ENCODE results near the gene BUD23.
A peak's percentile ranks its signal among the peaks of the same experiment; 100 is the strongest.
"Not testable (repeated sequence)": the region's sequence is repeated elsewhere in the genome, so short reads cannot be mapped to it uniquely, and the experiment has no call there.

The BUD23 gene

DNA sequence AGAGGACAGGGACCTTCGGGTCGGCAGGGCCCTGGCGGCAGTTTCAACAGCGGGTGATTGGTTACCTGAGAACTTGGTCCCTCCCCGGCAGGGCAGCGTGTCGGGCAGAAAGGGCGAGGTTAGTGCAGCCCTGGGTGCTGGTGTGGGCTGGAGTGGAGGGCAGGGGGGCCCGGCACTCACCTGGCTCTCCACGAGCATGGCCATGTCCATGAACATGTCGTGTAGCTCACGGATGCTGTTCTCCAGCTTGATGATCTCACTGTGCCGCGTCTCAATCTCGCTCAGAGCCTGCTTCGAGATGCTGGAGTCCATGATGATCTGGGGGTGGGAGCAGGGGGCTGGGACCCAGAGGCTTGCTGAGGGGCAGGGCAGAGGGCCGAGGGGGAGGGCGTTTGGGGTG, 19.3 kb downstream of the BUD23 start:
- DNase-seq = no peak

DNA sequence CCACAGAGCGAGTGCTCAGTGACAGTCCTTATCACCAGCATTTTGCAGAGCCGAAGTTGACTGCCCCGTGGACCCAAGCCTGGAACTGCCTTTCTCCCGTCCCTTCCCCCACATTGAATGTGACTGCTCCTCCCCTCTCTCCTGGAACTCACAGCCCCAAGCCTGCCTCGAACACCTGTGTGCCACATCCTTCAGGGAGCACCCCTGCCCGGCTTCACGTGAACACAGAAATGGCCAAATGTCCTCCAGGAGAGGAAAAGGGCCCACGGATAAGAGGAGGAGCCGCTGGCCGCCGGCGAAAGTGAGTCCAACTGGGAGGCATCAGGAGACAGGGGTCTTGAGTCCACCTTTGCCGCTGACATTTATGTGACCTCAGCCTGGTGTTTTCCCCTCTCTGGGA, 19.8 kb downstream of the BUD23 start:
- no peak for DNase-seq

DNA sequence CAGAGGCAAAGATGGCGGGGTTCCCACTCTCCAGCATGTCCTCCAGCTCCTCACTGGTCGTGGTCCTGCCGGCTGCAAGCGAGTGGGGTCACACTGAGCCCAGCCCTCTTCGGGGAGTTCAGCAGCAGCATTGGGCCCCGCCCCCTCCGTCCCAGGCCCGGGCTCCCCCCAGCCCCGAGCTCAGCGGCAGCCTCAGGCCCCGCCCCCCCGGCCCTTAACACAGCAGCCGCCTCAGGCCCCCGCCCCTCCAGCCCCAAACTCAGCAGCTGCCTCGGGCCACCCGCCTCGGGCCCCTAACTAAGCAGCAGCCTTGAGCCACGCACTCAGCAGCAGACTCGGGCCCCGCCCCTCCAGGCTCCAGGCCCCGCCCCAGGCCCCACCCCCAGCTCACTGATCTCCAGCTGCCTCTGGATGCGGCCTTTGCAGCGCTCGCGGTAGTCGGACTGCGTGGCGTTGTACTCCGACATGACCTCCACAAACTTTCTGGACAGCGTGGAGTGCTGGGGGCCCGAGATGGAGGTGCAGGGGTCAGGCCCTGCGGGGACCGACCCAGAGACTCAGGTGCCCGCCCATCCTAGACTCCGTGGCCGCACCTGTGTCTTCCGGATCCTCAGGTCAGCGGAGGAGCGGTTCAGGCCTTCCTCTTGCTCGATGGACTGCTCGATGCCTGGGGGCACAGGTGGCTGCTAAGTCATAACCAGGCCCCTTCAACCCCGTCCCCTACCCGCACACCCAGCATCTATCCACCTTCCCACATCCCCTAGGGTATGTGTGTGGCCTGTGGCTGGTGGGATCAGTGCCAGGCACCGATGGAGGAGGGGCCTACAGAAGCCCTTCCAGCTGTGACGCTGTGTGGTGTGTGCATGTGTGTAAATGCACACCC, 20.6 kb downstream of the BUD23 start:
- DNase-seq = no peak

DNA sequence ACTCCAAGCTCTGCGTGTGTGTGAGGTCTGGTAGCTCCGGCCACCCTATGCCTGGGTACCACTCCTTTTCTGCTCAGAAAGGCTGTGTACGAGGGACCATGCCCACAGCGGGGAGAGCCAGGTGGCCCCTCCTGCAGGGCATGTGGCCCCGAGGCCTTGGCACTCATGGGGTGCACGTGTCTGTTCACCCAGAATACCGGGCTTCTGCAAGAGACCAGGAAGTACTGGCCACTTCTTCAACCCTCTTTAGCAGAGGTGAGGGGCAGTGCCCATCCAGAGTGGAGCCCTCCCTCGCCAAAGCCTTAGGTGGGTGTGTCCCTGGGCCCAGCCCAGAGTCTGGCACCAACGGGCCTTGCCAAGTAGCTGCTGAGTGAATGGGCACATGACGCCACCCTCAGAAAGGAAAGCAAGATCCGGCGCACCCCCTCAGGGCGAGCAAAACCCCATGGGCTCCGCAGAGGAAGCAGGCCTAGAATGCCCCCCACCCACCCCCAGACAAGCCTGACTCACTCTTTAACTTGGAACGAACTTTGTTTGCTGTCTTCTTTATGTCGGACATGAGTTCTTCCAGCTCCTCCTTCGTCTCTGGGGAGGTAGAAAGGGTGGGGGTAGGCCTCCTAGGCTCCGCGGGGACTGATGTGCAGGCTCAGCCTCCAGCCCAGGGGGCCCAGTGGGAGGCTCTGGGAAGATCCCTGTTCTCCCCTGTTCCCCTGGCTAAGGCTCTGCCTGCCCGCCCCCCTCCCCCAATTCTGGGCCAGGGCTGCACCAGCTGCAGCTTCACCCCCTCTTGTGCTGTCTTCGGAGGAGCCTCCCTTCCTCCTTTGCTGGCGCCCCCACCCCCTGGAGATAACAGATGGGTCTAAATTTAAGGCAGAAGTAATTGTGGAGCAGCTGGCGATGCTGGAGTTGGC, 21.5 kb downstream of the BUD23 start:
- DNase-seq = no peak

DNA sequence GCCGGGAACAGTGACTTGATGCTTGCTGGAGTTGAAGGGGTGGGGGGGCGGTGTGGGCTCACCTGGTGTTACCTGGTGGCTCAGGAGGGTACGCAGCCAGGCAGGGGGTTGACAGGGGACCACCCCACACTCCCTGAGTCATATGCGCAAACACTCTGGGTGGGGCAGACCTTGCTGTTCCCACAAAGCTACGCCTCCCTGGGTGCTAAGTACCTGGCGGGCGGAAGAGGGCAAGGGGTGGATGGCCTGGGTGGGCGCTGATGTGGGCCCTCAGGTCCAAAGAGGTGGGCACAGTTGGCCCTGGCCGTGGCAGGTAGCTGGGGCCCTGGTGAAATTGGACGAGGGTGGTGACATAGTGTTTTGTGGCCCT, 22.1 kb downstream of the BUD23 start:
- DNase-seq = no peak

DNA sequence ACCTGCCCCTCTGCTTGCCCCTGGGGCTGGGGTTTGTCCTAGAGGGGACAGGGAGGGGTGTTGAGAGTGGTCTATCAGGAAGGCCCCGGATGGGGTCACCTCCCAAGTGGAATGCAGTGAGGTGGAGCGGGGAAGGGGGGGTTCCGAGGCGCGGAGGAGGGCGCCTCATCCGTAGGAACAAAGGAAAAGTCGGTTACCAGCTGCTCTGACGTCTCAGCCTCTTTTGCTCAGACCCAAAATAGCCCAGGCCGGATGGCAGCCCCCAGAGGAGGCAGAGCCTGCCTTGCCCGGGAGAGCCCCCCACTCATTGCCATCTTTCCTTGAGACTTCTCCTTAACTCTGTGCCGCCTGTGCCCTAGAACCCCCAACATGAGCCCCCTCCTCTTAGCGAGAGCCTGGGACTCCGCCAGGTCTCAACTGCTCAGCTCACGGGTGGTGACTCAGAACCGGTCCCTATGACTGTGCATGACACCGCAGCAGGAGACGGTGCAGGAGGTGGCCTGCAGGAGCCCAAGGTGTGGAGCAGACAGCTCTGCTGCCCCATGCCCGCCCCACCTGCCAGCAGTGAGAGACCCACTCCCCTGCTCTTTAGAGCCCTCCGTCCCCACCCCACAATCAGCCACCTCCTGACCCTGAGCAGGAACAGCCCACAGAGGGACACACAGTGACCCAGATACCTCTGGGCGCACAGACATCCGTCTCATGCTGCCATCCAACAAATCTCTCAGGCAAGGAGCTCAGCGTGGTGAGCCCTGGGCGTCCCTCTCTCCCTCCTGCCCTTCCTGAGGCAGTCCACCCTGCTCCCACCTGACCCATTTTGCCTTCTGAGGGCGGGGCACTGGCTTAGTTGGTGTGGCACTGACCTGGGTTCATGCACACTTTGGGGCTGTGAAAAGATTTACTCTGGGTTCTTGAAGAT, 23.0 kb downstream of the BUD23 start:
- no peak for DNase-seq

DNA sequence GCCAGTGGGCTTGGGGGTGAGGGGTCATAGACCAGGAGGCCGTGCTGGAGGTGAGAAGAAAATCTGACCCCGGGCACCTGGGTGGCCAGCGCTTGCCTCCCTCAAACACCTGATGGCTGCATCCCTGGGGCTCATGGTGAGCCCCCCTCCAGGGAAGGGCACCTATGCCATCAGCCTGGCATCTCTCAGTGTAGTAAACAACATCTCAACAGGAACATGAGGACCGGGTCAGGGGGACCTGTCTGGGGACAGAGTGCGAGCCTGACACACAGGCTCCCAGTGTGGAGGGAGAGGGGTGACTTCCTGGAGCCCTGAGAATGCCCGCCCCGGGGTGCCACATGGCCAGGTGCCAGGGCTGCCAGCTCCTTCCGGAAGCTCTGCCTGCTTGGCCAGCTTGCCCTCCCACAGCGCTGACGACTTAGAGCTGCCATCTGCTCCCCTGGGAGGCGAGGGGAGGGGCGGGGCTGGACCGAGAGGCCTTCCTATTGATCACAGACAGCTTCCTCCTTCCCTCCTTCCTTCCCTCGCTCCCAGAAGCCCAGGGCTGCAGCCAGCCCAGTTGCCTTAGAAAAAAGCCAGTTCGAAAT, 23.7 kb downstream of the BUD23 start:
- no peak for DNase-seq

DNA sequence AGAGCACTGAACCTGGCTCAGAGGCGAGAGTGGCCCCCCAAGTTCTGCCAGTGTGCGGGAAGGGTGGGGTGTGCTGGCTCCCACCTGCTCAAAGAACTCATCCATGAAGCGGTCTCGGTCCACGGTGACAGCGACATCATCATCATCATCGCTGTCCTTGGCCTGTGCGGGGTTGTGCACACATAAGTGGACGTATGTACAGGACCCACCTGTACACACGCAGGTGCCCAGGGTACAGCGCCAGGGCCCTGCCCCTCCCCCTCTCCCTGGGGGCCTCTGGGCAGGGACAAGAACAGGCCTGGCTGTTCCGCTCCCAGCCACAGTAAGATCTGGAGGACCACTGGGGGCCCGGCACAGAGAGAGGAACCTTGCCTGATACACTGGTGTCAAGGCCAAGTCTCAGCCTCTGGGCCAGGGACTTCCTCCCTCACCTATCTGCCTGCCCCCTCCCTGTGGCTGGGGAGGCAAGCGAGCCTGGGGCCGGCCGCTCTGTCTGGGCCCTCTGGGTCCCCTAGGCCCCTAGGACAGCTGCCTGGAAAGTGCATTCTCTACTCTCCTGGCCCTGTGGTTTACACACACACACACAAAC, 25.7 kb downstream of the BUD23 start:
- DNase-seq = no peak

DNA sequence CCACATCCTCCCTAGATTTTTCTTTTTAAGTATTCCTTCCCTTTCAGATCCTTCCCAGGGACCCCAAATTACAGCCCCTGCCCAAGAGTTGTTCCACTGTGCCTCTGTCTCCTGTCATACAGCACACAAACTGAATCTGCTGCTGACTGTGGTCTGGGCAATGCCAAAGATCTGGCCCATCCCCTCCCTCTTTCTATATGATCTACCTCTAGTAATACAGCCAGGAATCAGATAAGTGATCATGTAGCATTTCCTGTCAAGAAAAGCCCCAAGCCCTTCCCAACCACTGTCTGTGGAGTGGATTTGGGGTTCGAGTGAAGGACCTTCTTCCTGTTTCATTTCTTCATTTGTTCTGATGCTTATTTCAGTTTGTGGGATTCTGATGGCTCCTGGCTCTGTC, 29.4 kb downstream of the BUD23 start:
- DNase-seq = no peak

DNA sequence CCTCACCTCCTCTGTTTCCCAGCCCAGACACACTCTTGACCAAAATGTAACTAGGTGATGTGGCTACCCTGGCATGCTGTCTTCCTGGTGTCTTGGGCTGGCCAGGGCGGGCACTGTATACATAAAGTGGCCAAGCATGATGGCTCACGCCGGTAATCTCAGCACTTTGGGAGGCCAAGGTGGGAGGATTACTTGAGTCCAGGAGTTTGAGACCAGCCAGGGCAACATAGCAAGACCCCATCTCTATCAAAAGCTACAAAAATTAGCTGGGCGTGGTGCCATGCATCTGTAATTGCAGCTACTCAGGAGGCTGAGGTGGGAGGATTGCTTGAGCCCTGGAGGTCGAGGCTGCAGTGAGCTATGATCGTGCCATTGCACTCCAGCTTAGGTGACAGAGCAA, 29.9 kb downstream of the BUD23 start:
- not testable (repeated sequence) for DNase-seq

DNA sequence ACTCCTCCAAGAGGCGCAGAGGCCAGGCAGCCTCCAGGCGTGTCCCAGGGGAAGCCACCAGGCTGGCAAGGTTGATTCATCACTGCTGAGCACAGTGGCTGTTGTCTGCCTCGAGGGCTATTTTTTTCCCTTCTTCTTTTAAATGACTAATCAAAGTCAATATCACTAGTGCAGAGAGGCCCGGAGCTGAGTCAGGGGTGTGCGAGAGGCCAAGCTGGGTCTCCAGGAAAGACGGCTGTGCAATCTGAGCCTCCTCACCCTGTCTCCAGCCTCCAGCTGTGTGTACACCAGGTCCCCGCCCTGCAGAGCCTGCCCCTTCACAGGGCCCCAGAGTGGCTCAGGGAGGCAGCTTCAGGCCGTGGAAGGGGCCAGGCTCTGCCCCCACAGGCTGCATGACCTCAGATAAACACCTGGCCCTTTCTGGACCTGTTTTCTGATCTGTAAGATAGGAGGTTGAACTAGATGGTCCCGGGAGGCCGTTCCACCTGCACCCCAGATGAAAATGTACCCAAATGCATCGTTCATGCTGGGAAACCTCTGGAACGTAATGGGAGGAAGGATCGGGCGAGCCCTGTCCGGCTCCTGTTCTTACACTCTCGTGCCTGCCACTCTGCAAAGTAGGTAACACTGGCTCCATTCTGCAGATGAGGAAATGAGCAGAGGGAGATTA, 32.4 kb downstream of the BUD23 start:
- DNase-seq = no peak

DNA sequence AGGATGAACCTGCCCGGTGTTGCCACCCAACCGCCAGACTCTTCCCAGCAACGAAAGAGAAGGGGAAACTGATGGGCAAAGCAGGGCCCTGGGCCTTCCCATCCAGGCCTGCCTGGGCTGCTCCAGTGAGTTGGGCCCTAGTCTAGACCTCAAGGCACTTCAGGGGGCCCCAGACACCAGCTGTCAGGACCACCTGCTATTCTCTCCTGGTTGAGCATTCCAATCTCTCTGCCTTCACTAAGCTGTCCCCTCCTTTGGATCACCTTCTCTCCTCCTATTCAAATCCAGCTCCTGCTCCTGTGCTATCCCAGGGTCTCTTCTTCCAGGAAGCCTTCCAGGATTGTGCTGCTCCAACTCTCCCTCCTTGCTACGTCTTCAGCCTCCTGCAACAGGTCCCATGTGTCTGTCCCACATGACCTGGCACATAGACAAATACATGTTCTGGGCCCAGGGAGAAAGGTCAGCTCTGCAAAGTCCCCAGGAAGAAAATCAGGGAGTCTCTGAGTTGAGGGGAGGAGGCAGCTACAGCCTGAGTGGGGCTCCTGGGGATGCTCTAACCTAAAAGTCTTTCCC, 33.0 kb downstream of the BUD23 start:
- no peak for DNase-seq

DNA sequence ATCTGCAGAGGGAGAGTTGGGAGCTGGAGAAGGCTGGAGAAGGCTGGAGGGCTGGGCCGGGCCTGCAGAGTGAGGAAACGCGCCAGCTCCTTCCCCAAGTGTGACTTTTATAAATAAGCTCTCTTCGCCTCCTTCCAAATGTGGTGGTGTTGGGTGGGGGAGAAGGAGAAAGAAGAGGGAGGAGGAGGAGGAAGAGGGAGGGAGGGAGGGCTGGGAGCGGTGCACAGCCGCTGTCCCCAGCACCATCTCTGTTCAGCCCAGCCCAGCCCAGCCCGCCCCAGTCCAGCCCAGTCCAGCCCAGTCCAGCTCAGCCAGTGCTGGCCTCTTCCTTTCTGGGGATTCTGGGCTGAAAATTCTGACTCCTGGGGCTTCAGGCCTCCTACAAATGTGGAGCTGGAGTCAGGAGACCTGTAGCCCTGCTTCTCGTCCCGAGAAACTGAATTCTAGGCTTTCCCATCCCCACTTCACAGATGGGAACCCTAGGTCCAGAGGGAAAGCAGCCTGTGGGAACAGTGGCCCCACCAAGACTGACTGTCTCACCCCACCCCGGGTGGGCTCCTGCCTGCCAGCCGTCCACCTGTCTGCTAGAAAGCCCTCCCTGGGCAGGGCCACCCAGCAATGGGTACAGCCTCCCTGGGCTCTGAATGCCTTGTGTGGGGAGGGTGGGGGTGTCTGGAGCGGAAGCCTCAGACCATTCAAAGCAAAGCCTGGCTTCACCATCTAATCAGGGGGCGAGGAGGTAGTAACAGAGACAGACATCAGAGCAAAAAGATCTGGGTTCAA, 33.8 kb downstream of the BUD23 start:
- DNase-seq = no peak

DNA sequence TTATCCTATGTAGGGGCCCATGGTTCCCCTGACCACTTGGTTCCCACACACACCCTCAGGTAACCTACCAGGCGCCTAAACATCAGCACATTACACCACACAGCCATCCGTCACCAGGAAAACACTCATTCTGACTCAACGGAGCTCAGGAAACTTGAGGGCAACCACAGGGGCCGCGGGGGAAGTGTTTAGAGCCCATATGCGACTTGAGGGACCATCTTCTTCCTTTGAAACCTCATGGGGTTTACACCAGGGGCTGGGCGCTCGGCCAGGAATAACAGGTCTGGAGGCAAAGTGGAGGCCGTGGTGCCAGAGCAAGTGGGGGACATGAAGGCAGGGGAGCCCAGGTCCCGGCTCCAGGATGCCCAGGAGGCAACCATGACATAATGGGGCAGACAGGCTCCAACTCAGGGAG, 34.6 kb downstream of the BUD23 start:
- DNase-seq = peak; percentile 71

DNA sequence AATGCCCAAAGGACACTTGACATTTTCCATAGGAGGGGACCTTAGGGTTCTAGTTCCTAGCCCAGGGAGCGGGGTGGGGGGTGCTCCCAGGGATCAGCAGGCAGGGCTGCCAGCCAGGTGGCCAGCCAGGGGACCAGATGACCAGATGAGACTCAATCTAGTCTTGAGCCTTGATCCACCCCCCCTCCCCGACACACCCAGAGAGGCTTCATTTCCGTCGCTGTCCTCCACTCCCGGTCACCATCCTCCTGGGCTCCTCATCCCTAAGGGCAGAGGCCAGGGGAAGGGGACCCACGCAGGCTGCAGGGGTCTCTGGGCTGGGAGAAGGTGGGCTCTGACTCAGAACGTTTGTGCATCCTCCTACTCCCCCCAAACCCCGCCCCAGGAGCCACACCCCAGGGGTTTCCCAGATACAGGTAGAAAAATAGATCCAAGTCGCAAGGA, 35.1 kb downstream of the BUD23 start:
- DNase-seq = no peak

DNA sequence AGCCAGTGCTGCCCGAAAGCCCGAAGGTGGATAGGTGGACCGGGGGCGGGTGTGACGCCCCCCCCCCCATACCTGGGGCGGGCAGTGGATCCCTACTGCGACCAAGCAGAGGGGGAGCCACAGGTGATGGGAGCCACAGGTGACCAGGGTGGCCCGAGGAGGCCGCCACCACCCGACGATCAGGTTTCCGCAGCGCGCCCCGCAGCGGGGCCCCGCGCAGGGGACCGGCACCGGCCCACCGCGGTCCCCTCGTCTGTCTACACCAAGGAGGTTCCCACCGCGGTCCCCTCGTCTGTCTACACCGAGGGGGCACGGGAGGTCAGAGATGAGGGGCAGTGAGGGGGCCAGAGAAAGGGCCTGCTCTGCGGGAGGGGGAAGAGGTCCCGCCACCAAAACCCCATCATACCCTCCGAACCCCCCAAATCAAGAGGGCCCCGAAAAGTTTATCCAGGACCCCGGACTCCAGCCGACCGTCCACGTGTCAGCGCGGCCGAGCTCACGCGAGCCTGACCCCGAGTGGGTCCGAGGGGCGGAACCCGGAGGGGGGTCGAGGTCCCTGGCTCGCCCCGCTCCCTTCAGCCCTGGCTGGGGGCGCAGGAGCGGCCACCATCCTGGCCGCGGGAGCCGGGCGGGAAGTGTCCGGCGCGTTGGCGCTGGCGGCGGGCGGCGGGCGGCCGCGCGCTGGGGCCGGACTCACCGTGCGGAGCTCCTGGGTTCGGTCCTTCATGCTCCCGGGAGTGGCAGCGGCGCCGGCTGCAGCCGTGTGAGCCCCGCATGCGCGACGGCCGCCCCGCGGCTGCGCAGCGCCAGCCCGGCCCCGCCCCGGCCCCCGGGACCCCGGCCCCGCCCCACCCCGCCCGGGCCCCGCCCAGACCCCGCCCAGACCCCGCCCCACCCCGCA, 35.8 kb downstream of the BUD23 start, which contains the start of gene STX1A:
Gene STX1A, minus strand, starts transcription at position 765 of the 901 bp plus-strand sequence. Its CDS starts 38 bp downstream, at position 727.
- peak; percentile 65 for DNase-seq

DNA sequence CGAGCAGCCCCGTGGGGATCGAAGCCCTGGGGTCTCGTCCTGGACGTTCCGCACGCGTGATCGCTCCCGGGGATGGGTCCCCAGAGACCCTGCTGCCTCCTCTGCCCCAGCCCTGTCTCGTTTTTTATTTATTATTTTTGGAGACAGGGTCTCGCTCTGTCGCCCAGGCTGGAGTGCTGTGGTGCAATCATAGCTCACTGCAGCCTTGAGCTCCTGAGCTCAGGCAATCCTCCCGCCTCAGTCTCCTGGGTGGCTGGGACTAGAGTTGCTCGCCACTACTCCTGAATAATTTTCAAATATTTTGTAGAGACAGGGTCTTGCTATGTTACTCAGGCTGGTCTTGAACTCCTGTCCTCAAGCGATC, 36.4 kb downstream of the BUD23 start:
- no peak for DNase-seq

DNA sequence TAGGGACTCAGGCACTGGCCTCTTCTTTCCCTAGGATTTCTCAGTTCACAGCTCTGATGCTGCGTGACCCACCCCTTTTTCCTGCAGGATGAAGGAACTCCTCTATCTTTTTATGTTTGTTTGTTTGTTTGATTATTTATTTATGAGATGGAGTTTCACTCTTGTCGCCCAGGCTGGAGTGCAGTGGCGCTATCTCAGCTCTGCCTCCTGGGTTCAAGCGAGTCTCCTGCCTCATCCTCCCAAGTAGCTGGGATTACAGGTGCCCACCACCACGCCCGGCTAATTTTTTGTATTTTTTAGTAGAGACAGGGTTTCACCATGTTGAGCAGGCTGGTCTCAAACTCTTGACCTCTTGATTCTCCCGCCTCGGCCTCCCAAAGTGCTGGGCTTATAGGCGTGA, 37.0 kb downstream of the BUD23 start:
- not testable (repeated sequence) for DNase-seq

DNA sequence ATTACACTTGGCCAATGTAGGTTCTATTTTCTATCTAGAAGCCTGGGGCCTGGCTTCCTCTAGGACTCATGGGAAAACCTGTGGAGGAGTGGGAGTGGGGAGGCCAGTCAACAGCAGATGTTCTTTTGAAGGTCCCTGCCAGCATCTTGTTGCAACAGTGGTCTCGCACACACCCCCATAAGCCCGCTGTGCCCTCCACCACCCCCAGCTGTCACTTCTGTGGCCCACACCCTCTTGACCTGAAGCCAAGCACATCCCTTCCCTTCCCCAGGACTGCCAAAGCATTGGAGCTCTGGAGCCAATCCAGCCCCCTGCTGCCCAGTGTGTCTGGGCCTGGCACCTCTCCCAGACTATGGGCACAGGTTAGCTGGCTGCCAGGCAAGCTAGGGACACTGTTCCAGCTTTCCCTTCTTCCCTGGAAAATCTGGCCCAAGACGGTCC, 38.0 kb downstream of the BUD23 start:
- DNase-seq = no peak

All from T-helper 9 cell (primary cell).